ENCODE data around the gene IAH1. TPM values are rescaled to one million over a fixed set of nuclear protein-coding genes. Genes with fewer than 3 reads are reported as not detected.

Gene IAH1
- total RNA-seq, 2 experiments from 2014 or later: 54.8 to 57.3 TPM

- Mint-ChIP-seq H3K4me3 (no peak overlapping the region), H3K27ac (no peak overlapping the region), H3K9me3 (no peaks in the 10 kb centered on the region), H3K27me3 (no peaks in the 10 kb centered on the region), H3K36me3 (ENCODE audit: low read depth) (peaks cover 64% of the 10 kb centered on the region), H3K4me1 (ENCODE audit: low read depth) (peaks cover 20% of the 10 kb centered on the region)
- Histone ChIP-seq H3K9me3 (ENCODE audit: control insufficient read depth in 1 of 2, insufficient read depth in 1 of 2, low read length in 2 of 2) (no peaks in the 10 kb centered on the region), H3K36me3 (ENCODE audit: insufficient read depth, low read length) (peaks cover 43% of the 10 kb centered on the region), H3K4me3 (ENCODE audit: low read length) (no peak overlapping the region), H3K27ac (ENCODE audit: low read depth in 1 of 2, low read length in 2 of 2) (no peak overlapping the region), H3K27me3 (ENCODE audit: control insufficient read depth in 1 of 2, insufficient read depth in 2 of 2, low read length in 2 of 2) (no peaks in the 10 kb centered on the region), H3K4me1 (ENCODE audit: insufficient read depth, low read length) (no peaks in the 10 kb centered on the region)
- intact Hi-C loops (cut with DNase I, micrococcal nuclease): no loop called here
- CTCF ChIA-PET: no interaction called here
- POLR2A ChIA-PET: interaction anchor here (1.1 to 1.2 kb wide), 2 partner anchors 20 to 72 kb away, joined by 3 read pairs; partner anchors contain the start of gene ADAM17
- TF ChIP-seq CTCF (IDR thresholded peaks at IDR 0.05): no peak
- ATAC-seq (ENCODE audit: poor library complexity): no peak
- no peak for DNase-seq
Observed at GRCh38 chr2:9535177-9535576, 60.8 kb downstream of the IAH1 start.

DNA sequence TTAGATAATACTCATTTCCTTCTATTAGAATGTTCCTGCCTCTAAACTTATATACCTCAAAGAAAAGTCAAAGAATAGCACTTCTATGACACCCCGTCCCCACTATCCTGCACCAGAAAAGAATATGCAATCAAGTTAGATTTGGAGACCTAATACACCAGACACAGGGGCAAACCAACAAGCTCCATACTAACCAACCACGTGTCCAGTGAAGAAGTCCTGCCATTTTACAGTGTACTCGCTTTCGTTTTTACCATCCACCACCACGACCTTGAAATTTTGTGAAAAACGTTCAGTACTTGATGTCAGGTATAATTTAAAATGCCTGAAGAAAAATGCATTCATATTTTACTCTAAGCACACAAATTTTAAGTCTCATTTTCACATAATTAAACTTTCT, 62.2 kb downstream of the IAH1 start:
- no peak for ATAC-seq (ENCODE audit: poor library complexity)
- no peaks in the 10 kb centered on the region for H3K27me3 ChIP-seq (ENCODE audit: control insufficient read depth in 1 of 2, insufficient read depth in 2 of 2, low read length in 2 of 2)
- H3K9me3 Mint-ChIP-seq: no peaks in the 10 kb centered on the region
- no peak overlapping the region for H3K4me3 ChIP-seq (ENCODE audit: low read length)
- H3K36me3 ChIP-seq (ENCODE audit: insufficient read depth, low read length): peaks cover 49% of the 10 kb centered on the region
- H3K36me3 Mint-ChIP-seq (ENCODE audit: low read depth): peaks cover 66% of the 10 kb centered on the region
- intact Hi-C loops (cut with DNase I, micrococcal nuclease): no loop called here
- H3K9me3 ChIP-seq (ENCODE audit: control insufficient read depth in 1 of 2, insufficient read depth in 1 of 2, low read length in 2 of 2): no peaks in the 10 kb centered on the region
- H3K4me1 ChIP-seq (ENCODE audit: insufficient read depth, low read length): no peaks in the 10 kb centered on the region
- no peak for TF ChIP-seq CTCF (IDR thresholded peaks at IDR 0.05)
- no peak overlapping the region for H3K4me3 Mint-ChIP-seq
- ChIA-PET CTCF (interaction anchor here (0.6 to 1.0 kb wide), 2 partner anchors 19 to 21 kb away, joined by 3 to 4 read pairs; no protein-coding TSS in a partner anchor), POLR2A (interaction anchor here (1.2 to 2.1 kb wide), 2 partner anchors 19 to 71 kb away, joined by 3 to 6 read pairs; partner anchors contain the start of gene ADAM17)
- DNase-seq: no peak
- no peak overlapping the region for H3K27ac Mint-ChIP-seq
- peaks cover 20% of the 10 kb centered on the region for H3K4me1 Mint-ChIP-seq (ENCODE audit: low read depth)
- no peak overlapping the region for H3K27ac ChIP-seq (ENCODE audit: low read depth in 1 of 2, low read length in 2 of 2)
- no peaks in the 10 kb centered on the region for H3K27me3 Mint-ChIP-seq

DNA sequence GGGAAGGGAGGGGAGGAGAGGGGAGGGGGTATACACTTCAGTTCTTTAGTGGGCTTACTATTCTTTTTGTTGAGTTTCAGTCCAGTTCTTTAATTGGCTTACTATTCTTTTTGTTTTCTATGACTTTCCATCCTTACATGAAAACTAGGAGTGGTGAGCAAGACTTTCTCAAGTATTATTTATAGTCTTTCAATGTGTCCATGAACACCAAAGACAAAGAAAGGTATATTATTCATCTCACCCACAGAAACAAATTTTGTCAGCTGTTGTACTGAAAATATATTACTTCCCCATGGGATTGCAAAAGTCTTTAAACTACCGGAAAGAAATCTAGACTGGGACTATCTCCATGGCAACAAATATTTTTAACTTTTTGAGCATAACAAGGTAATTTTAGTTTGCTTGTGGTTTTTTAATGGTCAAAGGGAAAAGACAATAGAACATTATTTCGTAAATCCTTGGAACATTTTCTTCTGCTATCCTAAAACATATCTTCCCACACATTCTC, 63.7 kb downstream of the IAH1 start:
- H3K27me3 ChIP-seq (ENCODE audit: control insufficient read depth in 1 of 2, insufficient read depth in 2 of 2, low read length in 2 of 2): no peaks in the 10 kb centered on the region
- no peaks in the 10 kb centered on the region for H3K9me3 Mint-ChIP-seq
- peaks cover 41% of the 10 kb centered on the region for H3K36me3 ChIP-seq (ENCODE audit: insufficient read depth, low read length)
- H3K4me1 ChIP-seq (ENCODE audit: insufficient read depth, low read length): no peaks in the 10 kb centered on the region
- H3K27me3 Mint-ChIP-seq: no peaks in the 10 kb centered on the region
- no peak overlapping the region for H3K27ac ChIP-seq (ENCODE audit: low read depth in 1 of 2, low read length in 2 of 2)
- H3K4me3 Mint-ChIP-seq: no peak overlapping the region
- H3K4me3 ChIP-seq (ENCODE audit: low read length): no peak overlapping the region
- DNase-seq: peak in 2 of 14 experiments; percentile 37 to 45
- ChIA-PET POLR2A (interaction anchor here (2.1 kb wide), 1 partner anchor 18 kb away, joined by 6 read pairs; the partner anchor contains the start of gene ADAM17), CTCF (interaction anchor here (2.0 kb wide), 1 partner anchor 17 kb away, joined by 5 read pairs; the partner anchor contains the start of gene ADAM17)
- peaks cover 22% of the 10 kb centered on the region for H3K4me1 Mint-ChIP-seq (ENCODE audit: low read depth)
- no peak overlapping the region for H3K27ac Mint-ChIP-seq
- no peak for ATAC-seq (ENCODE audit: poor library complexity)
- intact Hi-C loops (cut with DNase I, micrococcal nuclease): no loop called here
- H3K36me3 Mint-ChIP-seq (ENCODE audit: low read depth): peaks cover 67% of the 10 kb centered on the region
- TF ChIP-seq CTCF (IDR thresholded peaks at IDR 0.05): no peak
- no peaks in the 10 kb centered on the region for H3K9me3 ChIP-seq (ENCODE audit: control insufficient read depth in 1 of 2, insufficient read depth in 1 of 2, low read length in 2 of 2)

Other genes with a start within 250 kb of the IAH1 start
- 10 to 100 TPM; 24.4 to 25.0 TPM for gene ITGB1BP1, start 51.0 kb upstream of the IAH1 start, total RNA-seq
- 10 to 100 TPM; 13.2 to 13.8 TPM for gene CPSF3, start 50.9 kb upstream of the IAH1 start, total RNA-seq
- 10 to 100 TPM; 21.4 to 21.6 TPM for gene ADAM17, start 81.3 kb downstream of the IAH1 start, total RNA-seq
- gene YWHAQ, start 156.4 kb downstream of the IAH1 start, total RNA-seq: 100 to 1,000 TPM in 1 of 2 experiments, 10 to 100 TPM in 1; 95.8 to 101 TPM